HG03457 (cell line): ENCODE results near the gene HORMAD1.
"Not testable (repeated sequence)": the region's sequence is repeated elsewhere in the genome, so short reads cannot be mapped to it uniquely, and the experiment has no call there.

Experiments used
- ATAC-seq: cut with Tn5 transposase; IDR thresholded peaks from one replicate; pipeline ENCODE4 v1.9.1; 2021; ENCODE audit warnings: moderate number of reproducible peaks; ENCODE audit not compliant: unreplicated experiment

Gene HORMAD1

GRCh38 chr1:150696995-150697927 is 23.4 kb downstream of the HORMAD1 start, which contains the start of gene GOLPH3L:
Gene GOLPH3L, minus strand, starts transcription at chr1:150697154. Its CDS starts 2,316 bp downstream, at chr1:150694838.
- ATAC-seq = peak; percentile 95

- ATAC-seq = no peak
Observed at GRCh38 chr1:150696590-150696989, 24.1 kb downstream of the HORMAD1 start.

DNA sequence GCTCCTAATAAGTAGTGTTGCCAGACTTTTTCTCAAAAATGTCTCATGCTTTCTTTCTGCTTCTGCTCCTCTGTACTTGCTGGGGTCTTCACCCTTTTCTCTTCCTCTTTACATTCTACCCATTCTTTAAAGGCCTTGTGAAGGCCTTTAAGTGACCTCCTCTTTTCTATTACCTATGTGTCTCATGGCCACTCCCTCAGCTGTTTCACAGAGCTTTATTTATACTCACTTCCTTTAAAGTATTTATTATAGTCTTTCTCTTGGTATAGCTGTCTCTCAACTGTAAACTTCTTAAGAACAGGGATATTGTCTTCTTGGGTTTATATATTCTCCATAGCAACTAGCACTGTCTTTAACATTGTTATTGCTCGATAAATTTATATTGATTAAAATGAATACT is 24.5 kb downstream of the HORMAD1 start:
- no peak for ATAC-seq

GRCh38 chr1:150695561-150695960 is 25.1 kb downstream of the HORMAD1 start:
- no peak for ATAC-seq

DNA sequence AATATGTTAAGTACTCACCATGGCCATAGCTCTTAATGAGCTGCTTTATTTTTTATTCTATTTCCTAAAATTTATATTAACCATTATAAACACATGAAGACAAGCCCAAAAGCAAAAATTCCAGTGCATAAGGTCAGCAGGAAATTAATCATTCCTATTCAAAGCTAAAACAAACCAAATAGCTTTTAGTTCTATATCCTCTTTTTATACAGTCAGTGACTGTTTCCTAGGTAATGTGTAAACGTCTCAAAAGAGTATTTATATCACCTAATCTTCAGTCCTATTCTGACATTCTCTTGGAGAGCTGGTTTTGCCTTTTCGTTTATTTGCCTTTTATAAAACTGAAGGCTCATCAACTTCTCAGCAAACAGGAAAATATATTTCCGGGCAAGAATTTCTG is 28.0 kb downstream of the HORMAD1 start:
- ATAC-seq = no peak

GRCh38 chr1:150688763-150689162 is 31.9 kb downstream of the HORMAD1 start:
- ATAC-seq = no peak

- no peak for ATAC-seq
Observed at GRCh38 chr1:150686275-150686674, 34.4 kb downstream of the HORMAD1 start.

GRCh38 chr1:150683914-150684313 is 36.8 kb downstream of the HORMAD1 start:
- ATAC-seq = no peak

DNA sequence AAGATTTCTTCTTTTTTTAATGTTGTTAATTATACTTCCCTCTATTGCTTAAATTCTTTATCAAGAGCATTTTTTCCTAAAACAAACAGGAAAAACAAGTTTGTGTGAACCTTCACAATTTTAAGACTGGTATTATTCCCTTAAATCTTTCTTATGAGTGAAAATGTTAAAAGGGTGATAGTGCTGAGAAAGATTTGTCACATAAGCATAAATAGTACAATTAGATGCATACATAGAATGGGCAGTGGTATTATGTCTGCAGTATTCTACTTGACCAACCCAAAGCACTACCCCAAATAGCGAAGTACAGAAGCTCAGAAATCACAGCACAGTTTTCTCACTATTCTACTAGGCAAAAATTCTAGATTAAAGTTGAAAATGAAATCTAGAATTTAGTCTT is 41.7 kb downstream of the HORMAD1 start:
- ATAC-seq = no peak

DNA sequence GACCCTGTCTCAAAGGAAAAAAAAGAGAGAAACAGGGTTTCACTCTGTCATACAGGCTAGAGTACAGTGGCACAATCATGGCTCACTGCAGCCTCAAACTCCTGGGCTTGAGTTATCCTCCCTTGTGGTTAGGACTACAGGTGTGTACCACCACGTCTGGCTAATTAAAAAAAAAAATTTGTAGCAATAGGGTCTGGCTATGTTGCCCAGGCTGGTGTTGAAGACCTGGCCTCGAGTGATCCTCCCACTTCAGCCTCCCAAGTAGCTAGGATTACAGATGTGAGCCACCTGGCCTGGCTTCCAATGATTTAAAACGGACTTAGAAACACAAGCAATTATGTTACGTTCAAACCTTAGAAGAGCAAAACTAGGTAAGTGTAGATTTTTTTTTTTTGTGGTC is 45.8 kb downstream of the HORMAD1 start:
- no peak for ATAC-seq

DNA sequence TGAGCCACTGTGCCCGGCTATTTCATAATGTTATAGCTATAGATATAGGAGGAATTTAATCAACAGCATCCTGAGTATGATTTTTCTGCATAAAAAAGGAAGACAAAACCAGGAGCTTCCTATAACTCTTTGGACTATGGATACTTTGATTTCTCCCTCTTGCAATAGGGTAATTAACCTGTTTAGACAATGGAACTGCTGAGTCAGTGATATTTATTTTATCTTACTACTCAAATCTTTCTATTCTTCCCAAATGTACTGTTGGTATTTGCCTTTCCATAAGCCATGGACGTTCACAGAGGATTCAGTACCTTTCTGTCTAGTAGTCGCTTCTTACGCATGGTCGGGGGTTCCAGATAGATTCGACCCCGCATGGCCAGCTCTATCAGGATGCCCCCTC is 57.4 kb downstream of the HORMAD1 start:
- ATAC-seq = no peak

GRCh38 chr1:150662811-150663210 is 57.9 kb downstream of the HORMAD1 start:
- ATAC-seq = no peak

DNA sequence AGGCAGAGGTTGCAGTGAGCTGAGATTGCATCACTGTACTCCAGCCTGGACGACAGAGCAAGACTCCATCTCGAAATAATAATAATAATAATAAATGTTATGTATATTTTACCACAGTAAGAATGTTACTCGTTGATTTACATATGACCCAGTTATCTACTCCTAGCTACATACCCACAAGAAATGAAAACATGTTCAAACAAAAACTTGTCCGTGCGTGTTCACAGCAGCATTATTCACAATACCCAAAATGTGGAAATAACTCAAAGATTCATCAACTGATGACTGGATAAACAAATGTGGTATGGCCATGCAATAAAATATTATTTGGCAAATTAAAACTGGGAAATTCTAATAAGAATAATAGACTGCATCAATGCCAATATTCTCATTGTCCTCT is 59.5 kb downstream of the HORMAD1 start:
- ATAC-seq = no peak

- no peak for ATAC-seq
Observed at GRCh38 chr1:150660584-150660983, 60.1 kb downstream of the HORMAD1 start.

GRCh38 chr1:150657064-150657463 is 63.6 kb downstream of the HORMAD1 start:
- ATAC-seq = not testable (repeated sequence)

- ATAC-seq = not testable (repeated sequence)
Observed at GRCh38 chr1:150654635-150655034, 66.1 kb downstream of the HORMAD1 start.

GRCh38 chr1:150650193-150650592 is 70.5 kb downstream of the HORMAD1 start:
- ATAC-seq = no peak

DNA sequence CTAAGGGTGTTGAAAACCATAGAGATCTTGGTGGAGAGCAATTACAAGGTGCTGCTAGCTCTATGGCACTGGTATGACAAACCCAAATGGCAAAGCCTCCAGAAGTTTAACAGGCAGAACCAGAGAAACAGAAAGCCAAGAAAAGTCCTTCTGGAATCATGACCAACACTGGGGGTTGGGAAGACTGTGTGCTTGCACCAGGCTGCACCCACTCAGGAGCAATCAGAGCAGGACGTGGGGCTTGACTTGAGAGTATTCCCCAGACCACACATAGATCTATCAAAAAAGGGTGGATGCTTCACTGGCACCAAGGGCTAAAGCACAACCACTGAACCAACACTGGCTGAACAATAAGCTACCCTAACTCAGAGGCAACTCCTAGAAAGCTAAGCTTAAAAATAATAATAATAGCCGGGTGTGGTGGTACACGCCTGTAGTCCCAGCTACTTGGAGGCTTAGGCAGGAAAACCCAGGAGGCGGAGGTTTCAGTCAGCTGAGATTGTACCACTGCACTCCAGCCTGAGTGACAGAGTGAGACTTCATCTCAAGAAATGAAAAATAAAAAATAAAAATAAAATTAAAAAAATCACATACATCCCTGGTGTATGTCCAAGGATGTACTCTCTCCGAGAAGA is 71.1 kb downstream of the HORMAD1 start:
- ATAC-seq = no peak
